ENCODE data around the gene RSL24D1. TPM values are rescaled to one million over a fixed set of nuclear protein-coding genes. Genes with fewer than 3 reads are reported as not detected.
"Not testable (repeated sequence)": the region's sequence is repeated elsewhere in the genome, so short reads cannot be mapped to it uniquely, and the experiment has no call there.

RSL24D1 gene
- total and polyA plus RNA-seq, 9 donors = 84.4 to 114 (median 98.4) TPM

DNA sequence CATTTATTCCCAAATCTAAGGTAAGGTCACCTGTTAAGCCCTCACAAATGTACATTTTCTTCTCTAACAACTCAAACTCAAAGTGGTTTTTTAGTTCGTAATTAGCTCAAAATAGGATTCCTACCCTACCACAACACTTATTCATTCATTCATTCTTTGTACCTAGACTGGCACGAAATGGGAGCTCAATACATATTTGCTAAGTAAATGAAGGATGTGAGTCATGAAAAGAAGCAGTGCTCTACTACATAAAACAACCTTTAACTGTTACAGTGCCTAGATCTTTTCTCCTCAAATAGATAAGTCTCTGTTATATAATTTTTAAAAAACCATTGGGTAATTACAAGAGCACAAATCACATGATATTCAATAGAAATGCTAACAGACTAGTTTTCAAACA, 13.1 kb downstream of the RSL24D1 start:
- WGBS (ENCODE audit: insufficient coverage) = no CpG with 5 or more reads among the region's 2 CpGs
- no peaks in the 10 kb centered on the region for H3K27me3 ChIP-seq (ENCODE audit: control insufficient read depth, insufficient read depth, low read length)
- peaks cover 14% of the 10 kb centered on the region for H3K36me3 ChIP-seq (ENCODE audit: control insufficient read depth, insufficient read depth, low read length)
- no peaks in the 10 kb centered on the region for H3K4me1 ChIP-seq (ENCODE audit: control insufficient read depth, insufficient read depth, low read length)
- H3K4me3 ChIP-seq (ENCODE audit: low read length) = no peak overlapping the region
- H3K27ac ChIP-seq (ENCODE audit: low read length) = no peak overlapping the region
- H3K9me3 ChIP-seq (replicated peaks; ENCODE audit: control insufficient read depth, low read depth, low read length) = no peaks in the 10 kb centered on the region
- no peak for DNase-seq

DNA sequence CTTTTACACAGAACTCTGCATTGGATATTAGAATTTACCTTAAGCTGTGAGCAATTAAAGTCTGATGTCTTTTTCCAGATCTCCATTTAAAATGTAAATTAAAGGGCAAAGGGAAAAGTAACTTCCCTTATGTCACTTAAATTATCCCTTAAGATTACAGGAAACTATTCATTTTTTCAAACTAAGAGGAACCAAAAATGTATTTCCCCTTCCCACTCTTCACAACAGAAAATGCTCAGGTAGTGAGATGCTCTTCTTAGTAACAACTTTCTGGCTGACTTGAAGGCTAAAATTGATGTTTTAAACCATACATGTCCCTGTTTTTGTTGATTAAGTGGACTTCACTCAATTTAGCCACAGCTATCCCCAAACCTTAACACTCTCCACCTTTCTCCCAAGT, 17.6 kb downstream of the RSL24D1 start:
- DNase-seq = no peak
- no peak overlapping the region for H3K27ac ChIP-seq (ENCODE audit: low read length)
- no peaks in the 10 kb centered on the region for H3K27me3 ChIP-seq (ENCODE audit: control insufficient read depth, insufficient read depth, low read length)
- no peaks in the 10 kb centered on the region for H3K4me1 ChIP-seq (ENCODE audit: control insufficient read depth, insufficient read depth, low read length)
- no peak overlapping the region for H3K4me3 ChIP-seq (ENCODE audit: low read length)
- peaks cover 11% of the 10 kb centered on the region for H3K36me3 ChIP-seq (ENCODE audit: control insufficient read depth, insufficient read depth, low read length)
- H3K9me3 ChIP-seq (replicated peaks; ENCODE audit: control insufficient read depth, low read depth, low read length) = no peaks in the 10 kb centered on the region

- Histone ChIP-seq H3K27ac (ENCODE audit: low read length) (no peak overlapping the region), H3K9me3 (replicated peaks; ENCODE audit: control insufficient read depth, low read depth, low read length) (no peaks in the 10 kb centered on the region), H3K4me1 (ENCODE audit: control insufficient read depth, insufficient read depth, low read length) (no peaks in the 10 kb centered on the region), H3K27me3 (ENCODE audit: control insufficient read depth, insufficient read depth, low read length) (no peaks in the 10 kb centered on the region), H3K4me3 (ENCODE audit: low read length) (no peak overlapping the region), H3K36me3 (ENCODE audit: control insufficient read depth, insufficient read depth, low read length) (no peaks in the 10 kb centered on the region)
- DNase-seq = no peak
- WGBS (ENCODE audit: insufficient coverage) = no CpG with 5 or more reads among the region's 4 CpGs
These were observed 26.4 kb downstream of the RSL24D1 start for GRCh38 chr15:55170361-55170760.

DNA sequence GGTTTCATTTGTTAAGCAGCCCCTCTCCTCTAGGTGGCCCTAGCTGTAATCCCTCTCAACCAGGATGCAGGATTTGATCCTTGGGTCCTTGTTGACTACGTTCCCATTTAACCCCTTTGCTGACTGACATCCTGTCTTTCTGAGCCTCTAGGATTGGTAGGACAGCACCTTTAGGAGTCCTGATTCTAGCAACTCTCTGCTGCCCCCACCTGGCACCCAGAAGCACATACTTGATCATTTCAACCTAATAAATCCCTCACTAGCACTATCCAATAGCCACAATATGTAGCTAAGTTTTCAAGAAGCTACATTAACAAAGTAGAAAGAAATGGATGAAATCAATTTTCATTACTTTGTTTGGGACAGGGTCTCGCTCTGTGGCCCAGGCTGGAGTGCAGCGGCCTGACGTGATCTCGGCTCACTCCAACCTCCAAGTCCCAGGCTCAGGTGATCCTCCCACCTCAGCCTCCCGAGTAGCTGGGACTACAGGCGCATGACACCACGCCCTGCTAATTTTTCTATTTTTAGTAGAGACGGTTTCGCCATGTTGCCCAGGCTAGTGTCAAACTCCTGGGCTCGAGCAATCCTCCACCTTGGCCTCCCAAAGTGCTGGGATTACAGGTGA, 28.3 kb downstream of the RSL24D1 start:
- 72% methylated on average over 11 of the region's 11 CpGs for WGBS (ENCODE audit: insufficient coverage)
- peak; percentile 73 for DNase-seq

GRCh38 chr15:55164284-55164683, 32.5 kb downstream of the RSL24D1 start:
- no CpG with 5 or more reads among the region's 4 CpGs for WGBS (ENCODE audit: insufficient coverage)
- H3K36me3 ChIP-seq (ENCODE audit: control insufficient read depth, insufficient read depth, low read length) = no peaks in the 10 kb centered on the region

More for the DNA sequence above, 28.3 kb downstream of the RSL24D1 start:
- H3K4me3 ChIP-seq (ENCODE audit: low read length) = no peak overlapping the region
- no peak overlapping the region for H3K27ac ChIP-seq (ENCODE audit: low read length)
- no peaks in the 10 kb centered on the region for H3K36me3 ChIP-seq (ENCODE audit: control insufficient read depth, insufficient read depth, low read length)
- H3K4me1 ChIP-seq (ENCODE audit: control insufficient read depth, insufficient read depth, low read length) = no peaks in the 10 kb centered on the region
- no peaks in the 10 kb centered on the region for H3K9me3 ChIP-seq (replicated peaks; ENCODE audit: control insufficient read depth, low read depth, low read length)
- no peaks in the 10 kb centered on the region for H3K27me3 ChIP-seq (ENCODE audit: control insufficient read depth, insufficient read depth, low read length)

DNA sequence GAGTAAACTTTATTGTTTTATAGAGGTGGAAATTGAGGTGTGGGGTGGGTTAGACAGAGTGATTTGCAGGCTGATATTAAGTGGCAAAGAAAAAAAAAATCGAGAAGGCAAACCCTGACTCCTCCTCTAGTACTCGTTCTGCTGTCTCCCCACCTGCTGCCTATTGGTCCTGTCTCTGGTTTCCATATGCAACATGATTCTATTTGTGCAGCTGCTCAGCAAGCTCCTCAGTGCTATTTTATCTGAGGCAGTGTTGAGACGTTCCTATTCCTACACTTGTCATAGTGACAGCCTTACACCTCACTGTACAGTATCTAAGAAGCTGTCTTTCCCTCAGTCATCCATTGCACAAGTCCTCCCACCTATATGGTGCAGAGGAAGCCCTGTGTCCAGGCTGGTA, 45.1 kb downstream of the RSL24D1 start:
- H3K9me3 ChIP-seq (replicated peaks; ENCODE audit: control insufficient read depth, low read depth, low read length) = no peaks in the 10 kb centered on the region
- peak; percentile 15 for DNase-seq
- no peaks in the 10 kb centered on the region for H3K27me3 ChIP-seq (ENCODE audit: control insufficient read depth, insufficient read depth, low read length)
- H3K27ac ChIP-seq (ENCODE audit: low read length) = no peak overlapping the region
- H3K4me1 ChIP-seq (ENCODE audit: control insufficient read depth, insufficient read depth, low read length) = peaks cover 2% of the 10 kb centered on the region
- H3K36me3 ChIP-seq (ENCODE audit: control insufficient read depth, insufficient read depth, low read length) = no peaks in the 10 kb centered on the region
- H3K4me3 ChIP-seq (ENCODE audit: low read length) = no peak overlapping the region
- no CpG with 5 or more reads among the region's 3 CpGs for WGBS (ENCODE audit: insufficient coverage)

More at GRCh38 chr15:55164284-55164683, 32.5 kb downstream of the RSL24D1 start:
- Histone ChIP-seq H3K9me3 (replicated peaks; ENCODE audit: control insufficient read depth, low read depth, low read length) (no peaks in the 10 kb centered on the region), H3K4me3 (ENCODE audit: low read length) (no peak overlapping the region), H3K27ac (ENCODE audit: low read length) (no peak overlapping the region), H3K4me1 (ENCODE audit: control insufficient read depth, insufficient read depth, low read length) (no peaks in the 10 kb centered on the region), H3K27me3 (ENCODE audit: control insufficient read depth, insufficient read depth, low read length) (no peaks in the 10 kb centered on the region)
- DNase-seq = no peak

DNA sequence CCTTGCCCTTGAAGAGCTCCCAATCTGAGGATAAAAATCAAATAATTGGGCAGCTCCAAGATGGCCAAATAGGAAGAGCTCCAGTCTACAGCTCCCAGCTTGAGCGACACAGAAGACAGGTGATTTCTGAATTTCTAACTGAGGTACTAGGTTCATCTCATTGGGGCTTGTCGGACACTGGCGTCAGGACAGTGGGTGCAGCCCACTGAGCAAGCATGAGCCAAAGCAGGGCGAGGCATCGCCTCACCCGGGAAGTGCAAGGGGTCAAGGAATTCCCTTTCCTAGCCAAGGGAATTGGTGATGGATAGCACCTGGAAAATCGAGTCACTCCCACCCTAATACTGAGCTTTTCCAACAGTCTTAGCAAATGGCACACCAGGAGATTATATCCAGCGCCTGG, 53.6 kb downstream of the RSL24D1 start:
- H3K36me3 ChIP-seq (ENCODE audit: control insufficient read depth, insufficient read depth, low read length); H3K4me1 ChIP-seq (ENCODE audit: control insufficient read depth, insufficient read depth, low read length); H3K27ac ChIP-seq (ENCODE audit: low read length); H3K27me3 ChIP-seq (ENCODE audit: control insufficient read depth, insufficient read depth, low read length); H3K4me3 ChIP-seq (ENCODE audit: low read length); H3K9me3 ChIP-seq (replicated peaks; ENCODE audit: control insufficient read depth, low read depth, low read length); DNase-seq: not testable (repeated sequence)
- 79% methylated on average over 4 of the region's 8 CpGs for WGBS (ENCODE audit: insufficient coverage)

DNA sequence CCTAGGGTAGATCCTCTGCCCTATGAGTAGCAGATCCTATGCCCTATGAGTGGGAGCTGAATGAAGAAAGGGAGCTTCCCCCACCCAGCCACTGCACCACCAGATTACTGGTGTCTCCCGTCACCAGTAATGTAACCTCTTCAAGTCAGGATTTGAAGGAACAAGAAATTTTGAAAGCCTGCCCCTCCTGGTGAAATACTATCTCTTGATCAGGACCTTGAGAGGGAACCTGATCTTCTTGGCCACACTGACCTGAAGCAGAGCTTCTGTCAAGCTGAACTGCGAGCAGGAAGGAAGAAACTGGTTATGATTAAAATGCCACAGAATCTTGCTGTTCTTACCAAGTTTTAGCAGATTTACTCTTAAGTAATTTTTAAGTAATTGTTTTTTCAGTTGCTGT, 62.8 kb downstream of the RSL24D1 start:
- H3K4me1 ChIP-seq (ENCODE audit: control insufficient read depth, insufficient read depth, low read length) = no peaks in the 10 kb centered on the region
- H3K9me3 ChIP-seq (replicated peaks; ENCODE audit: control insufficient read depth, low read depth, low read length) = peaks cover 21% of the 10 kb centered on the region
- DNase-seq = no peak
- H3K4me3 ChIP-seq (ENCODE audit: low read length) = no peak overlapping the region
- H3K27me3 ChIP-seq (ENCODE audit: control insufficient read depth, insufficient read depth, low read length) = no peaks in the 10 kb centered on the region
- H3K36me3 ChIP-seq (ENCODE audit: control insufficient read depth, insufficient read depth, low read length) = no peaks in the 10 kb centered on the region
- H3K27ac ChIP-seq (ENCODE audit: low read length) = no peak overlapping the region
- 71% methylated on average over 1 of the region's 2 CpGs for WGBS (ENCODE audit: insufficient coverage)

GRCh38 chr15:55132672-55133071, 64.1 kb downstream of the RSL24D1 start:
- Histone ChIP-seq H3K36me3 (ENCODE audit: control insufficient read depth, insufficient read depth, low read length) (no peaks in the 10 kb centered on the region), H3K27ac (ENCODE audit: low read length) (no peak overlapping the region), H3K27me3 (ENCODE audit: control insufficient read depth, insufficient read depth, low read length) (no peaks in the 10 kb centered on the region), H3K4me3 (ENCODE audit: low read length) (no peak overlapping the region), H3K4me1 (ENCODE audit: control insufficient read depth, insufficient read depth, low read length) (no peaks in the 10 kb centered on the region), H3K9me3 (replicated peaks; ENCODE audit: control insufficient read depth, low read depth, low read length) (peaks cover 21% of the 10 kb centered on the region)
- no peak for DNase-seq
- WGBS (ENCODE audit: insufficient coverage) = no CpG with 5 or more reads among the region's 2 CpGs

All from muscle of leg (tissue), 11 donors.